Measurements from ENCODE around the gene ABCD1.

GRCh38 chrX:153684467-153685155 is 40.0 kb upstream of the ABCD1 start:
- TF ChIP-seq POLR2AphosphoS5 (IDR thresholded peaks at IDR 0.05; ENCODE audit: low read depth, low read length) = no peak
- TF ChIP-seq POLR2A (IDR thresholded peaks at IDR 0.05; ENCODE audit: low read depth, low read length) = no peak
- TF ChIP-seq PAX5 (IDR thresholded peaks at IDR 0.05; ENCODE audit: insufficient read depth, low read length, severe bottlenecking) = no peak
- no peak for TF ChIP-seq POU2F2 (IDR thresholded peaks at IDR 0.05; ENCODE audit: low read depth, low read length)
- no peak for TF ChIP-seq SPI1 (IDR thresholded peaks at IDR 0.05; ENCODE audit: low read depth, low read length)
- TF ChIP-seq TAF1 (IDR thresholded peaks at IDR 0.05; ENCODE audit: low read depth, low read length) = no peak

Measured in GM12891 (cell line).